Lower lobe of right lung (tissue), 2 donors: Measurements from ENCODE around the gene FGA. TPM values are rescaled to one million over a fixed set of nuclear protein-coding genes. Genes with fewer than 3 reads are reported as not detected.
A peak's percentile ranks its signal among the peaks of the same experiment; 100 is the strongest.

ENCODE experiments used
- ATAC-seq, 2 donors: fragments of 200-7000 bp; cut with Tn5 transposase; one replicate each; pipeline ENCODE4 v1.9.1; 2020 to 2022; ENCODE audit warnings: mild to moderate bottlenecking in 2 of 2, moderate library complexity in 2 of 2
- DNase-seq: peaks from one replicate; pipeline ENCODE4 v3.0.0-alpha.2; 2020
- H3K27ac ChIP-seq: fragments of 200-600 bp; one replicate; pipeline ENCODE4 v1.8.0; 2022
- H3K27me3 ChIP-seq: fragments of 200-600 bp; one replicate; pipeline ENCODE4 v1.8.0; 2022; ENCODE audit warnings: low read depth
- H3K36me3 ChIP-seq: fragments of 200-600 bp; one replicate; pipeline ENCODE4 v1.8.0; 2022; ENCODE audit warnings: mild to moderate bottlenecking
- H3K4me1 ChIP-seq: fragments of 200-600 bp; one replicate; pipeline ENCODE4 v1.8.0; 2022
- H3K4me3 ChIP-seq: fragments of 200-600 bp; one replicate; pipeline ENCODE4 v1.8.0; 2022; ENCODE audit warnings: mild to moderate bottlenecking
- H3K9me3 ChIP-seq: fragments of 200-600 bp; one replicate; pipeline ENCODE4 v1.8.0; 2022
- intact Hi-C: fragments of 100-400 bp; cut with DNase I; formaldehyde crosslinking; loops from one replicate; pipeline ENCODE4 v1.11.0; 2022
- total RNA-seq: library from RNA; stranded (reverse); fragmentation: NEBNext Ultra II Directional; extraction: Animal tissue kit (Norgen Biotek cat#: 25700); gene quantifications from one replicate; pipeline ENCODE4 v1.2.1, GENCODE V29; 2021
- TF ChIP-seq, protein P1 (sequence below): fragments of 200-600 bp; IDR thresholded peaks from one replicate; pipeline ENCODE4 v1.8.0; 2022; ENCODE audit warnings: antibody characterized with exemption, mild to moderate bottlenecking
- donor health status: DM: no; HTN: yes; CAD: no; lungs with severe emphysema.

Gene FGA
- total RNA-seq, 1 donor from 2014 or later = 35.4 TPM

GRCh38 chr4:154614306-154614705 is 23.8 kb upstream of the FGA start:
- H3K9me3 ChIP-seq = no peaks in the 10 kb centered on the region
- no peak overlapping the region for H3K27ac ChIP-seq
- no peaks in the 10 kb centered on the region for H3K27me3 ChIP-seq
- H3K4me1 ChIP-seq = no peaks in the 10 kb centered on the region
- TF ChIP-seq, protein P1, sequence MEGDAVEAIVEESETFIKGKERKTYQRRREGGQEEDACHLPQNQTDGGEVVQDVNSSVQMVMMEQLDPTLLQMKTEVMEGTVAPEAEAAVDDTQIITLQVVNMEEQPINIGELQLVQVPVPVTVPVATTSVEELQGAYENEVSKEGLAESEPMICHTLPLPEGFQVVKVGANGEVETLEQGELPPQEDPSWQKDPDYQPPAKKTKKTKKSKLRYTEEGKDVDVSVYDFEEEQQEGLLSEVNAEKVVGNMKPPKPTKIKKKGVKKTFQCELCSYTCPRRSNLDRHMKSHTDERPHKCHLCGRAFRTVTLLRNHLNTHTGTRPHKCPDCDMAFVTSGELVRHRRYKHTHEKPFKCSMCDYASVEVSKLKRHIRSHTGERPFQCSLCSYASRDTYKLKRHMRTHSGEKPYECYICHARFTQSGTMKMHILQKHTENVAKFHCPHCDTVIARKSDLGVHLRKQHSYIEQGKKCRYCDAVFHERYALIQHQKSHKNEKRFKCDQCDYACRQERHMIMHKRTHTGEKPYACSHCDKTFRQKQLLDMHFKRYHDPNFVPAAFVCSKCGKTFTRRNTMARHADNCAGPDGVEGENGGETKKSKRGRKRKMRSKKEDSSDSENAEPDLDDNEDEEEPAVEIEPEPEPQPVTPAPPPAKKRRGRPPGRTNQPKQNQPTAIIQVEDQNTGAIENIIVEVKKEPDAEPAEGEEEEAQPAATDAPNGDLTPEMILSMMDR = no peak
- ATAC-seq (no peak), DNase-seq (no peak)
- no peak overlapping the region for H3K4me3 ChIP-seq
- intact Hi-C loops = loop anchor here (10.0 kb wide), 1 partner anchor 60 kb away; the partner anchor contains the start of gene PLRG1
- no peaks in the 10 kb centered on the region for H3K36me3 ChIP-seq

- Histone ChIP-seq H3K27me3 (no peaks in the 10 kb centered on the region), H3K4me1 (no peaks in the 10 kb centered on the region), H3K27ac (no peak within 1 kb of the TSS), H3K4me3 (peak within 1 kb of the TSS; percentile 9), H3K9me3 (no peaks in the 10 kb centered on the region), H3K36me3 (no peaks in the 10 kb centered on the region)
- ATAC-seq = peak; percentile 61 to 68
- intact Hi-C loops = loop anchor here (10.0 kb wide), 1 partner anchor 58 kb away; the partner anchor contains the start of gene PLRG1
- TF ChIP-seq, protein P1 = no peak
- DNase-seq = no peak
These were observed 22.2 kb upstream of the FGA start, which contains the start of gene FGG for GRCh38 chr4:154612472-154613414. Gene FGG (minus strand): TSS chr4:154612656. CDS start chr4:154612609, 47 bp downstream.

DNA sequence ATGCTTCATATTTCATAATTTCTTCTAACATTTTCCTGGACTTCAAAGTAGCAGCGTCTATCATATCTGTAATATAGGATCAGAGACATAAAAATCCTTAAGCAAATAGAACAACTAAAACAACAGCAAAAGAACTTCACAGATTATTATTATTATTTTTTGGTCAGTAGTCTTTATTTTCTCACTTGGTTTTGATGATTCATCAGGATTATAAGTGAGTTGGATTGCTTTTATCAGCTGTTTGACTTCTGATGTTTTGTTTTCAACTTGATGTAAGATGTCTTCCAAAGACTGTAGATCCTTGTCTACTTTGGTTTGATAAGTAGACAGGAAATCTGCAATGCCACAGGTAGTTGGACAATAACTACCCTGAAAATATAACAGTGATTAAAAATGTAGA is 21.3 kb upstream of the FGA start:
- no peak for ATAC-seq
- intact Hi-C loops = loop anchor here (10.0 kb wide), 1 partner anchor 57 kb away; the partner anchor contains the start of gene PLRG1
- TF ChIP-seq, protein P1 = no peak

DNA sequence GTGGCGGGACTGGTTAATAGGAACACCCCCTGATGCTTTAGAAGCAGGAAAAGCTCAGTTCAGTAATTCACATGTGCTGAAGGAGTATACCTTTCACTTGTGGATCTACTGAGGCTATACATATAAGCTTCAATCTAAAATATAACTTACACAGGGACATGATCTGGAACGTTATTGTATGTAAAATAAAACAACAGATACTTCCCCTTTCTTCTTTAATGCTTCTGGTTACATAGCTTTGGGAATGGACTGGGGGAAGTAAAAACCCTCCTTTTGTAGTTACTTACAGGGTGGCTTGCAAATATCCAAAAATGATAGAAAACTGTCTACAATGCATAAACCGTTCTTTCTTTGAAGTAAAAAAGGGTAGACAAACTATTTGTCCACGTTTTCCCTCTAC is 20.0 kb upstream of the FGA start:
- intact Hi-C loops = loop anchor here (10.0 kb wide), 1 partner anchor 56 kb away; the partner anchor contains the start of gene PLRG1

More for the DNA sequence above, 21.3 kb upstream of the FGA start:
- DNase-seq = no peak
- Histone ChIP-seq H3K27me3 (no peaks in the 10 kb centered on the region), H3K4me3 (peak overlapping the region; percentile 9), H3K36me3 (no peaks in the 10 kb centered on the region), H3K9me3 (no peaks in the 10 kb centered on the region), H3K4me1 (no peaks in the 10 kb centered on the region), H3K27ac (no peak overlapping the region)

GRCh38 chr4:154609532-154609931 is 19.0 kb upstream of the FGA start:
- no peak for DNase-seq
- no peaks in the 10 kb centered on the region for H3K27me3 ChIP-seq
- no peak overlapping the region for H3K4me3 ChIP-seq
- H3K27ac ChIP-seq = no peak overlapping the region
- H3K36me3 ChIP-seq = no peaks in the 10 kb centered on the region
- TF ChIP-seq, protein P1 = no peak
- intact Hi-C loops = no loop called here
- no peaks in the 10 kb centered on the region for H3K9me3 ChIP-seq
- H3K4me1 ChIP-seq = no peaks in the 10 kb centered on the region
- ATAC-seq = no peak

More for the DNA sequence above, 20.0 kb upstream of the FGA start:
- Histone ChIP-seq H3K27ac (no peak overlapping the region), H3K4me3 (peak overlapping the region; percentile 18), H3K36me3 (no peaks in the 10 kb centered on the region), H3K27me3 (no peaks in the 10 kb centered on the region), H3K4me1 (no peaks in the 10 kb centered on the region), H3K9me3 (no peaks in the 10 kb centered on the region)
- TF ChIP-seq, protein P1 = no peak
- no peak for ATAC-seq
- DNase-seq = no peak
